Inflammatory macrophage (primary cell): ENCODE results near the gene CMKLR1.

Source experiments
- DNase-seq, 2 donors: peaks; one replicate each; pipeline ENCODE4 v3.0.0-alpha.2; 2020 to 2022
- total RNA-seq, 18 experiments: gene quantifications; one replicate each; lab custom pipeline; 2026; ENCODE audit warnings: mixed read lengths in 6 of 18, inconsistent platforms in 2 of 18; lab: John Stamatoyannopoulos, UW

CMKLR1 gene
- 2.0 to 55.8 (median 14.4) reads per million in 18 experiments for total RNA-seq

GRCh38 chr12:108338915-108339657, at the start of gene CMKLR1:
TSS of gene CMKLR1 (minus strand) at chr12:108339311. CDS start at chr12:108293591, 45,720 bp downstream.
- no peak for DNase-seq

GRCh38 chr12:108387771-108388170, 48.7 kb upstream of the CMKLR1 start:
- DNase-seq, result no peak

GRCh38 chr12:108386709-108387360, 47.7 kb upstream of the CMKLR1 start:
- no peak for DNase-seq

GRCh38 chr12:108382437-108382801, 43.3 kb upstream of the CMKLR1 start:
- DNase-seq, result no peak

DNA sequence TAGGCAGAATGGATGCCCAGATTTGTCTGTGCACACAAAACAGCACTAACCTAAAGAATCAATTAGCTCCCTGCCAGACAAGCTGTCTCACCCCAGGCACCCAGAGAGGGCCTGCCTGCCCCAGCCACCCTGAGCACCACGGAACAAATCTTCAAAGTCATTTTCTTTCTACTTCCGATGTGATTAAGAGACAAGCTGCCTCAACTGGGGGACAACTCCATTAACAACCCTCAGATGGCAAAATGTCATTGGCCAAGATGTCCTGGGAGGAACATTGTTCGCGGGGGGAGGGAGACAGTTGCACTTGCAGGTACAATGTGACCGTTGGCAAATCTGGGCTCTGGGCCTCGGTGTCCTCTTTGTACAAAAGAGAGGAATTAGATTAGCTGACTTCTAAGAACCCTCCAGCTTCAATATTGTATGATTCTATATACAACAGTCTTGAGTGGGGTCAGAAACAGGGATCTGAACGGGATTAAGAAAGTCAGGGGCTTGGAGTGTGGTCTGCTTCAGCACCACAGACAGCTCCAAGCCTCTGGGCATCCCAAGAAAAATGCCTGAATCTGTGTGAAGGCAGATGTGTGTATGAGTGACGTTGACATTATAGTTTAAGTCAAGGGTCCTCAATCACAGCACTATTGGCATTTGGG, 42.8 kb upstream of the CMKLR1 start:
- DNase-seq, result peak in 1 of 2 donors; percentile 20

GRCh38 chr12:108380382-108380781, 41.3 kb upstream of the CMKLR1 start:
- no peak for DNase-seq

GRCh38 chr12:108379823-108380222, 40.7 kb upstream of the CMKLR1 start:
- DNase-seq, result no peak

DNA sequence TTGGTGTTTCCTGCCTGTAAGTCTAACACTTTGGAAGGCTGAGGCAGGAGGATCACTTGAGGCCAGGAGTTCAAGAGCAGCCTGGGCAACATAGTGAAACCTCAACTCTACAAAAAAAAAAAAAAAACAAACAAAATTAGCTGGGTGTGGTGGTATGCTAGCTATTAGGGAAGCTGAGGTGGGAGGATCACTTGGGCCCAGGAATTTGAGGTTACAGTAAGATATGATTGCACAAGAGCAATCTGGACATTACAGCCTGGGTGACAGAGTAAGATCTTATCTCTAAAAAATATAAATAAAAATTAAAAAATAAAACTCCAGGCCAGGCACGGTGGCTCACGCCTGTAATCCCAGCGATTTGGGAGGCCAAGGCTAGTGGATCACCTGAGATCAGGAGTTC, 39.8 kb upstream of the CMKLR1 start:
- peak; percentile 20 to 54 for DNase-seq

DNA sequence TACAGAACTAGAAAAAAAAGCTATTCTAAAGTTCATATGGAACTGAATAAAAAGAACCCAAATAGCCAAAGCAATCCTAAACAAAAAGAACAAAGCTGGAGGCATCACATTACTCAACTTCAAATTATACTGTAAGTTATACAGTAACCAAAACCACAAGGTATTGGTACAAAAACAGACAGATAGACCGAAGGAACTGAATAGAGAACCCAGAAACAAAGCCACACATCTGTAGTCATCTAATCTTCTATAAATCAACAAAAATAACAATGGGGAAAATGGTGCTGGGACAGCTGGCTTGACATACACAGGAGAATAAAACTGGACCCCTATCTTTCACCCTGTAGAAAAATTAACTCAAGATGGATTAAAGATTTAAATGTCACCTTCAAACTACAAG, 38.1 kb upstream of the CMKLR1 start:
- DNase-seq, result no peak

DNA sequence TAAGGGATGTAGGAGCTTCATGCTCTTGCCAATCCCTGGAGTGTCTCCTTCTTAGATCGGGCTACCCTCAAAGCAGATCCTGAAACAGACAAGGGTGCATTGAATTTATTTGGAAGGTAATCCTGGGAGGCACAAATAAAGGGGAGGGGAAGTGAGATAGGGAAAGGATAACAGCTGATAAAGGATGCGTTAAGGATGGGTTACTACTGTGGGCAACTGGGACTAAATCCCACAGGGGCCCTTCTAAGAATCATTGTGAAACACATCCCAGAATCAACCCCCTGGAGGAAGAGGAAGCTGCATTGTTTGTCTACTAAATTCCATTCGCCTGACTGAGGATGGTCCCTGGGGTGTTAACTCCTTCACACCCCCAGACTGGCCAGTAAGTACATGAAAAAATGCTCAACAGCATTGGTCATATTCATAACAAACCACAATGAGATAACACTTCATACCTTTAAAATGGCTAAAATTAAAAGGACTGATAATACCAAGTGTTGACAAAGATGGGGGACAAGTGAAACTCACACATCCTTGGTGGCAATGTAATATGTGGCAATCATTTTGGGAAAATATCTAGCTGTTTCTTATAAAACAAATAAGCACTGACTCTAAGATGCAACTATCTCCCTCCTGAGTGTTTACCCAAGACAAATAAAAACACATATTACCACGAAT, 37.0 kb upstream of the CMKLR1 start:
- no peak for DNase-seq

GRCh38 chr12:108374596-108375320, 35.6 kb upstream of the CMKLR1 start:
- no peak for DNase-seq

GRCh38 chr12:108373111-108373510, 34.0 kb upstream of the CMKLR1 start:
- DNase-seq, result no peak

- DNase-seq, result peak in 1 of 2 donors; percentile 20
Measured at GRCh38 chr12:108371801-108372344, 32.8 kb upstream of the CMKLR1 start.

DNA sequence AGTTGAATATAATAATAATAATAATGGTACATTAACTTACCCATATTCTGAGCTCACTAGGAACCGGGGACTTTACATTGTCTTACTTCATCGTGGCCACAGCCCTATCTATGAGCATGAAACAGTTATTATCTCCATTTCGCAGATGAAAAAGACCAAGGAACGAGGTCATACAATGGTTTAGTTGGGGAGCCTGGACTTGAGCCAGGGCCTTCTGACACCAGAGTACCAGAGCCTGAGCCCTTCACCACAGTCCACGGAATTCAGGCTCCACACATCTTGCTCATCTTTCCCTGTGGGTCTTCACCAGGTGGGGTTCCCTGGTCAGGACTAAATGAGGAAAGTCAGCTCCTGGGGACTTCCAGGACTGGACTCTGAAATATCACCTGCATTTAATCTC, 31.3 kb upstream of the CMKLR1 start:
- no peak for DNase-seq

- no peak for DNase-seq
Measured at GRCh38 chr12:108369736-108370396, 30.8 kb upstream of the CMKLR1 start.

DNA sequence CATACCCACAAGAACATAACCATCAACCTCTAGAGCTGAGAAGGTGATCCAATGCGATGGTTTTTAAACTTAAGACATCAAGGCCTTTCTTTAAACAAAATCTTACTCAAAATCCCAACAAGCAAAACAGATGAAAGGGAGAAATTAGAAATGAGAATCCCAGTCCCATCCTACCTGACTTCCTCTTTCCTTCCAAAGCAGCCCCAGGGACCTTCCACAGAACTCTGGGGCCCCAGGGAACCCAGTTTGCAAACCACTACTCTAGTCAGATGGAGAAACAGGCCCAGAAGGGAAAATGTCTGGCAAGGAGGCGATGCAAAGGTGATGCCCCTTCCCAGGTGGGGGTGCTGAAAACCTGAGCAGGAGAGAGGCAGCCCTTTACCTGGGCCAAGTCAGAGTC, 29.0 kb upstream of the CMKLR1 start:
- DNase-seq, result no peak

DNA sequence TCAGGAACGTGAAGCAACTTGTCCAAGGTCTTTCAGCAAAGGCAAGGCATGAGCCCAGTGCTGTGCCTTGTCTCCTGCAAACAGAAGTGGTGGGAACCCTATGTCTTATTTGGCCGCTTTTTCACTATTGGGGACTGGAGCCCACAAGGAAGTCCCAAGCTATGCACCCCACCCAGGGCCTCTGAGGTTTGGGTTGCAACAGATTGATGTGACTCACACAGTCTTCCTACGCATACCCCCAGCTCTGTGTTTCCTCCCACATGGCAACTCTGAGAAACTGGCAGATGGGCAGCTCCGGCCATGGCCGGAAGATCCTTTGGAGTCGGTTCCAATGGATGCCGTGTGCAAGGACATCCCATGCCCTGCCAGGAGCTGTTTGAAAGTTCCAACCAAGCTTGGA, 28.3 kb upstream of the CMKLR1 start:
- peak; percentile 96 for DNase-seq

- DNase-seq, result no peak
Measured at GRCh38 chr12:108365324-108365723, 26.2 kb upstream of the CMKLR1 start.

DNA sequence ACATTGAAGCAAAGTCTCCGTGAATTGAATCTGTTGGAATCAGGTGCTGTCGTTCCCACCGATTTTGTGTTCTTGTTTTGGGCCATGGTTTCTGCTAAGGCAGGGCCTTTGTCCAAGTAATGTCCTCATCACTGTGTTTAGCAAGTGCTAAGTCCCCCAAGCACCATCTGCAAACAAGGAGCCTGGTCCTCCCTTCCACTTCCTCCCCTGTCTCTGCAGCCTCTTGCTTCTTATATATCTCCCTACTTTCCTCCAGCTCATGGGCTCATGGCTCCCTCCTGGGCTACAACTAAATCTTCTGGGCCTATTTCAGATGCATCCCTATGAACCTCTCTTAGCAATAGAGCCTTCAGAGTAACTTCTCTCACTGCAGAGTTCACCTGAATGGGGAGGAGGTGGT, 25.8 kb upstream of the CMKLR1 start:
- DNase-seq, result no peak

DNA sequence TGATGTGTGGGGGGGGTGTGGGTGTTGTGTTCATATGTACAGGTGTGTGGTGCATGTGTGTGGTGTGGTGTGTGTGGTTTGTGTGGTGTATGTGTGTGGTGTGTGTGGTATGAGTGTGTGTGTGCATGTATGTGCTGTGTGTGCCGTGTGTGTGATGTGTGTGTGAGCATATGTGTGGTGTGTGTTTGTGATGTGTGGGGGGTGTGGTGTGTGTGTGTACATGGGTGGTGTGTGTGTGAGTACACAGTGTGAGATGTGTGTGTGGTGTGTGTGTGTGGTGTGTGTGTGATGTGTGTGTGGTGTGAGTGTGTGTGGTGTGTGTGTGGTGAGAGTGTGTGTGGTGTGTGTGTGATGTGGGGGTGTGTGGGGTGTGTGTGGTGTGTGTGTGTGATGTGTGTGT, 24.5 kb upstream of the CMKLR1 start:
- no peak for DNase-seq

- DNase-seq, result no peak
Measured at GRCh38 chr12:108363165-108363564, 24.1 kb upstream of the CMKLR1 start.

- peak; percentile 44 to 47 for DNase-seq
Measured at GRCh38 chr12:108361606-108362005, 22.5 kb upstream of the CMKLR1 start.
